ENCODE results near the gene ZNF124.

Gene ZNF124

DNA sequence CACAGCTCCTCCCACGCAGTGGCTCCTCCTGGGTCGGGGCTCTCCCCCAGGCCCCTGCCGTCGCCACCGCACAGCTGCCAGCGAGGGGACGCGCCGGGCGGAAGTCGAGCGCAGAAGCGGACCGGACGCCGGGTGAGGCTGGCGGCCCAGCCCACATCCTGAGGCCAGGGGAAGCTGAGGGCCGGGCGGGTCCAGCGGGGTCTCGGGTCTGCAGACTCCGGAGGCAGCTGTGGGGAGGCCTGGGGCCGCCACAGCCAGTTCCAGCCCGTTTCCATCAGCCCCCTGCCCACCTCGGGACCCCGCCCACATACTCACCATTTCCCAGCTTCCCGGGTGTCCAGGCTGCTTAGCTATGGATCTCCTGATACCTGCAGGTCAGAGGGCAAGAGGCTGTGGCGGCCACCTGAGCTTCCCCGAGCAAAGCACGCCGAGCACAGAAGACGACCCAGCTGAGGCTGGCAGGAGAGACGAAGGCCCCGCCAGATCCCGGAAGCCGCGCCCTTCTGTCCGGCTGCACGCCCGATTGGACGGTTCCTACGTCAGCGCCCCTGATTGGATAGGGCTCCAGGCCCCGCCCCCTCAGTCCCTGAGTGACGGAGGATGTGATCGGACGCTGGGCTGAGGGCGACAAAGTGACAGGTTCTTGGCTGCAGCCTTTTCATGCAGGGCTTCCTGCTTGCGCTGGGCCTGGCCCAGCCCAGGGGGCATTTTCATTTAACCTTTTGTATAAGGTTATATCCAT is 38.7 kb upstream of the ZNF124 start:
- H3K4me3 ChIP-seq (replicated peaks; ENCODE audit: low read depth, low read length): peak overlapping the region; percentile 86
- TF ChIP-seq, protein P1, sequence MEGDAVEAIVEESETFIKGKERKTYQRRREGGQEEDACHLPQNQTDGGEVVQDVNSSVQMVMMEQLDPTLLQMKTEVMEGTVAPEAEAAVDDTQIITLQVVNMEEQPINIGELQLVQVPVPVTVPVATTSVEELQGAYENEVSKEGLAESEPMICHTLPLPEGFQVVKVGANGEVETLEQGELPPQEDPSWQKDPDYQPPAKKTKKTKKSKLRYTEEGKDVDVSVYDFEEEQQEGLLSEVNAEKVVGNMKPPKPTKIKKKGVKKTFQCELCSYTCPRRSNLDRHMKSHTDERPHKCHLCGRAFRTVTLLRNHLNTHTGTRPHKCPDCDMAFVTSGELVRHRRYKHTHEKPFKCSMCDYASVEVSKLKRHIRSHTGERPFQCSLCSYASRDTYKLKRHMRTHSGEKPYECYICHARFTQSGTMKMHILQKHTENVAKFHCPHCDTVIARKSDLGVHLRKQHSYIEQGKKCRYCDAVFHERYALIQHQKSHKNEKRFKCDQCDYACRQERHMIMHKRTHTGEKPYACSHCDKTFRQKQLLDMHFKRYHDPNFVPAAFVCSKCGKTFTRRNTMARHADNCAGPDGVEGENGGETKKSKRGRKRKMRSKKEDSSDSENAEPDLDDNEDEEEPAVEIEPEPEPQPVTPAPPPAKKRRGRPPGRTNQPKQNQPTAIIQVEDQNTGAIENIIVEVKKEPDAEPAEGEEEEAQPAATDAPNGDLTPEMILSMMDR (IDR thresholded peaks at IDR 0.05; ENCODE audit: low read depth, low read length, missing control alignments): no peak
- DNase-seq (ENCODE audit: extremely low read depth, low read depth): peak; percentile 65

DNA sequence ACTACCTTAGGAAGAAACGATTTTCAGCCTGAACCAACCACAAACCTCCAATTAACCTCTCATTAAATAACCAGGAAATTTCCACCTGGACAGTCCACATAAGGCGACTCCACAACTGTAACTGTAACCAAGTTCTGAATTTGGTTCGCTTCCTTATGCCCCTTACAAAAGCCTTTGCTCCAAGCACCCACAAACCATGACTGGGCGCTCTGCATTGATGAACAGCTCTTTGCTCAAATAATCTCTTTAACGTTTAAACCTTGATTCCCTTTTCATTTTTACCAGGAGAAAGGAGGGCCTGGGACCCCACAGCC is 38.2 kb upstream of the ZNF124 start:
- no peak for DNase-seq (ENCODE audit: extremely low read depth, low read depth)
- peak overlapping the region; percentile 86 for H3K4me3 ChIP-seq (replicated peaks; ENCODE audit: low read depth, low read length)
- TF ChIP-seq, protein P1 (IDR thresholded peaks at IDR 0.05; ENCODE audit: low read depth, low read length, missing control alignments): no peak

DNA sequence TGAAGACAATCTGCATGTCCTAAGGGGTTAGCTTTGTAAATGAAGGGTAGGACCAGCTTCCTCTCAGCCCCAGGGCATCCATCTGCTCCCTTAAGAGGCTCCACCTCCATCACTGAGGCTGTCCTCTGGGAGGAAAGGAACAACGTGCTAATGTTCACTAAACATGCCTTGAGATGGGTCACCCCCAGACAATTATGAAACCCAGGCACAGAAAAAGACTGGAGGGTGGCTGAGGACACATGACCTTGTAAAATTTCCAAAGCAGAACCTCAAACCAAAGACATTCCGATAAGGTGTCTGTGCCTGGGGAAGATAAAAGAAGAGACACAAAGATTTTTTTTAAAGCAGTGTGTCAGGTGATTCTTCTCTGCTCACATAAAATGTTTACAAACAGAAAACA is 37.6 kb upstream of the ZNF124 start:
- peak; percentile 3 for DNase-seq (ENCODE audit: extremely low read depth, low read depth)
- TF ChIP-seq, protein P1 (IDR thresholded peaks at IDR 0.05; ENCODE audit: low read depth, low read length, missing control alignments): no peak
- H3K4me3 ChIP-seq (replicated peaks; ENCODE audit: low read depth, low read length): peak overlapping the region; percentile 86

GRCh38 chr1:247204177-247204647 is 32.4 kb upstream of the ZNF124 start:
- H3K4me3 ChIP-seq (replicated peaks; ENCODE audit: low read depth, low read length): no peak overlapping the region
- DNase-seq (ENCODE audit: extremely low read depth, low read depth): no peak
- TF ChIP-seq, protein P1 (IDR thresholded peaks at IDR 0.05; ENCODE audit: low read depth, low read length, missing control alignments): no peak

- DNase-seq (ENCODE audit: extremely low read depth, low read depth): no peak
- TF ChIP-seq, protein P1 (IDR thresholded peaks at IDR 0.05; ENCODE audit: low read depth, low read length, missing control alignments): no peak
- H3K4me3 ChIP-seq (replicated peaks; ENCODE audit: low read depth, low read length): no peak overlapping the region
Measured at GRCh38 chr1:247198781-247199180, 27.0 kb upstream of the ZNF124 start.

DNA sequence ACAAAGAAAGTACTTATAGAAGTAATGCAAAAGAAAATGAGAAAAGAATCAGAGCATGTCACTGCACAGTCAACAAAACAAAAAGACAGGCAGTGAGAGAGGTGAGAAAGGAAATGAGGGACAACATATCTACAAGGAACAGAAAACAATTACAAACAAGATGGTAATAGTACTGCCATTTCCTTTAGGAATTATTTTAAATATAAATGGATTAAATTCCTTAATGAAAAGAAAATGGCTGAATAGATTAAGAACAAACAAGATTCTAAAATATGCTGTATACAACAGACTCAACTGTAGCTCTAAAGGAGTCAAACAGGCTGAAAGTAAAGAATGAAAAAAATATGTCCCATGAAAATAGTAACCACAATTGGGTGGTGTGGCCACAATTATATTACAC is 22.1 kb upstream of the ZNF124 start:
- TF ChIP-seq, protein P1 (IDR thresholded peaks at IDR 0.05; ENCODE audit: low read depth, low read length, missing control alignments): no peak
- DNase-seq (ENCODE audit: extremely low read depth, low read depth): no peak
- H3K4me3 ChIP-seq (replicated peaks; ENCODE audit: low read depth, low read length): no peak overlapping the region
